Astrocyte of the spinal cord (primary cell): ENCODE measurements around the gene C1orf216.
"Not testable (repeated sequence)": the region's sequence is repeated elsewhere in the genome, so short reads cannot be mapped to it uniquely, and the experiment has no call there.

Source experiments
- DNase-seq: peaks from one replicate; pipeline ENCODE4 v3.0.0; 2011; ENCODE audit warnings: low read depth, low spot score
- H3K4me3 ChIP-seq: 2 replicates; pipeline ENCODE4 v1.5.1; 2011; ENCODE audit warnings: low read depth, mild to moderate bottlenecking, low read length, moderate library complexity
- CTCF ChIP-seq: IDR thresholded peaks from 2 replicates; pipeline ENCODE4 v1.5.1; 2012; ENCODE audit warnings: low read depth, mild to moderate bottlenecking, low read length, inconsistent platforms
- in situ Hi-C: cut with HindIII; loops from 2 replicates; pipeline ENCODE4 v1.10.0; 2017; ENCODE audit warnings: low sequenced_read_pairs

Gene C1orf216

GRCh38 chr1:35706846-35707600, 11.7 kb downstream of the C1orf216 start:
- DNase-seq = no peak
- in situ Hi-C loops = no loop called here
- TF ChIP-seq CTCF = no peak
- peak overlapping the region; percentile 38 for H3K4me3 ChIP-seq

GRCh38 chr1:35702508-35702907, 16.2 kb downstream of the C1orf216 start:
- H3K4me3 ChIP-seq = no peak overlapping the region
- in situ Hi-C loops = no loop called here
- no peak for DNase-seq

GRCh38 chr1:35699152-35699551, 19.5 kb downstream of the C1orf216 start:
- H3K4me3 ChIP-seq, in situ Hi-C loops: not testable (repeated sequence)

More at GRCh38 chr1:35702508-35702907, 16.2 kb downstream of the C1orf216 start:
- TF ChIP-seq CTCF = no peak

GRCh38 chr1:35692317-35692716, 26.4 kb downstream of the C1orf216 start:
- DNase-seq = no peak
- TF ChIP-seq CTCF = no peak
- in situ Hi-C loops = no loop called here
- H3K4me3 ChIP-seq = no peak overlapping the region

More at GRCh38 chr1:35699152-35699551, 19.5 kb downstream of the C1orf216 start:
- not testable (repeated sequence) for DNase-seq

- no peak overlapping the region for H3K4me3 ChIP-seq
- no peak for DNase-seq
- in situ Hi-C loops = no loop called here
- no peak for TF ChIP-seq CTCF
Observed at GRCh38 chr1:35691571-35692220, 27.0 kb downstream of the C1orf216 start.

GRCh38 chr1:35691080-35691479, 27.6 kb downstream of the C1orf216 start:
- in situ Hi-C loops = no loop called here
- DNase-seq = no peak
- no peak for TF ChIP-seq CTCF

GRCh38 chr1:35690103-35690502, 28.6 kb downstream of the C1orf216 start:
- H3K4me3 ChIP-seq, in situ Hi-C loops, DNase-seq: not testable (repeated sequence)

More at GRCh38 chr1:35691080-35691479, 27.6 kb downstream of the C1orf216 start:
- H3K4me3 ChIP-seq = no peak overlapping the region
